ENCODE results near the gene VWA5B1.

VWA5B1 gene

DNA sequence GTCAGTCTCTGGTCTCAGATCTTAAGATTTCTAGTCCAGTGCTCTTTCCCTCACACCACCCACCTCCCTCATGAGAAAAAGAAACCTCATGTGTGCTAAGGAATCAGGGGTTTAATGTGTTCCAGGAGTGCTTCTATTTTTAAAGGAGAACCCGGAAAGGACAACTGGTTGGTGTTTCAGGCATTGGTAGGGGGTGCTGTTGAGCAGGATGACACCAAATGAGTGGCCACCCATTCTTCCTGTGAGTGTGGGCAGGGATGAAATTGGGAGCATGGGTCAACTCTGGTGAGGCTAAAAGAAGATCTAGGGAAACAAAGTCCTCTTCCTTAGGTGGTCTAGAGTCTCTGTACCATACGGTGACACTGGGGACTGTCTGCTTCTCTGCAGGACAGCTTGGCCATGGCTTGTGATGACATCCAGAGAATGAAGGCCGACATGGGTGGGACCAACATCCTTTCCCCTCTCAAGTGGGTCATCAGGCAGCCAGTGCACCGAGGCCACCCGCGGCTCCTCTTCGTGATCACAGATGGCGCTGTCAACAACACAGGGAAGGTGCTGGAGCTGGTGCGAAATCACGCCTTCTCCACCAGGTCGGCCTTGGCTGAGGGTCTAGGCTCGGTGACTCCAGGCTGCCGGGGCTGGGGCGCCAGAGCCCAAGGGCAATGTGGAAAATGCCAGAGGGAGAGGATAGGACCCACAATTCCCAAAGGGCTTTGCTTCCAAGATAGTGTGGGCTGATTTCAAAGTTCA is 39.3 kb downstream of the VWA5B1 start:
- Histone ChIP-seq H3K9ac (ENCODE audit: low read length) (no peak overlapping the region), H3K27ac (ENCODE audit: low read length) (no peak overlapping the region), H3K79me2 (ENCODE audit: low read length) (no peaks in the 10 kb centered on the region), H3K36me3 (replicated peaks; ENCODE audit: insufficient read depth, low read length) (no peaks in the 10 kb centered on the region), H3K27me3 (replicated peaks; ENCODE audit: insufficient read depth, low read length) (peaks cover 93% of the 10 kb centered on the region), H3K4me3 (ENCODE audit: low read length) (no peak overlapping the region), H2AFZ (ENCODE audit: low read length) (no peak overlapping the region), H4K20me1 (ENCODE audit: insufficient read depth, low read length) (no peaks in the 10 kb centered on the region), H3K4me1 (ENCODE audit: low read length) (no peaks in the 10 kb centered on the region), H3K9me3 (replicated peaks; ENCODE audit: insufficient read depth, low read length) (no peaks in the 10 kb centered on the region), H3K9me2 (replicated peaks; ENCODE audit: insufficient read depth, low read length) (no peaks in the 10 kb centered on the region), H3K4me2 (ENCODE audit: low read depth, low read length) (no peak overlapping the region), H3F3A (ENCODE audit: insufficient read depth, low read length) (no peaks in the 10 kb centered on the region)
- DNase-seq: no peak
- TF ChIP-seq EZH2 (optimal IDR thresholded peaks at IDR 0.05; ENCODE audit: low read depth, low read length) (no peak), EZH2phosphoT487 (IDR thresholded peaks at IDR 0.05; ENCODE audit: low read length) (no peak)
- TF ChIP-seq, protein P1, sequence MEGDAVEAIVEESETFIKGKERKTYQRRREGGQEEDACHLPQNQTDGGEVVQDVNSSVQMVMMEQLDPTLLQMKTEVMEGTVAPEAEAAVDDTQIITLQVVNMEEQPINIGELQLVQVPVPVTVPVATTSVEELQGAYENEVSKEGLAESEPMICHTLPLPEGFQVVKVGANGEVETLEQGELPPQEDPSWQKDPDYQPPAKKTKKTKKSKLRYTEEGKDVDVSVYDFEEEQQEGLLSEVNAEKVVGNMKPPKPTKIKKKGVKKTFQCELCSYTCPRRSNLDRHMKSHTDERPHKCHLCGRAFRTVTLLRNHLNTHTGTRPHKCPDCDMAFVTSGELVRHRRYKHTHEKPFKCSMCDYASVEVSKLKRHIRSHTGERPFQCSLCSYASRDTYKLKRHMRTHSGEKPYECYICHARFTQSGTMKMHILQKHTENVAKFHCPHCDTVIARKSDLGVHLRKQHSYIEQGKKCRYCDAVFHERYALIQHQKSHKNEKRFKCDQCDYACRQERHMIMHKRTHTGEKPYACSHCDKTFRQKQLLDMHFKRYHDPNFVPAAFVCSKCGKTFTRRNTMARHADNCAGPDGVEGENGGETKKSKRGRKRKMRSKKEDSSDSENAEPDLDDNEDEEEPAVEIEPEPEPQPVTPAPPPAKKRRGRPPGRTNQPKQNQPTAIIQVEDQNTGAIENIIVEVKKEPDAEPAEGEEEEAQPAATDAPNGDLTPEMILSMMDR (IDR thresholded peaks at IDR 0.05; ENCODE audit: low read length): peak; percentile 22

DNA sequence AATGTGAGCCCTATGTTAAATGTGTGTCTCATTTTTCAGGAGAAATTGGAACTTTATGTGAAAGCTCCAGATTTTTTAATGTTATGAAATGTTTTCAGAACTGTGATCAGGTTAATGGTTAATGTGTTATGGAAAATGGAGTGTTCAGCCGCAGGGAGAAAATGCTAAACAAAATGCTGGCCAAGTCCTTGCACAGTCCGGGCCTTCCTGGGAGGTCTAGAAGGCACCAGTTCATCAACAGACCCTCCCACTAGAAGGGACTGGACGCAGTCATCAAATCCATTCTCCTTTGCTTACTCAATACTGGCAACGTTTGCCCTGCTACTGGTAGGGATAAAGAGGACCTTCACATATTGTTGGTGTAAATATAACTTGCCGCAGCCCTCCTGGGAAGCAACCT is 43.4 kb downstream of the VWA5B1 start:
- H3K27me3 ChIP-seq (replicated peaks; ENCODE audit: insufficient read depth, low read length): peaks cover 85% of the 10 kb centered on the region
- no peak overlapping the region for H3K4me2 ChIP-seq (ENCODE audit: low read depth, low read length)
- no peak for TF ChIP-seq EZH2phosphoT487 (IDR thresholded peaks at IDR 0.05; ENCODE audit: low read length)
- H3K27ac ChIP-seq (ENCODE audit: low read length): no peak overlapping the region
- no peaks in the 10 kb centered on the region for H3K9me2 ChIP-seq (replicated peaks; ENCODE audit: insufficient read depth, low read length)
- no peaks in the 10 kb centered on the region for H3K79me2 ChIP-seq (ENCODE audit: low read length)
- no peaks in the 10 kb centered on the region for H3K4me1 ChIP-seq (ENCODE audit: low read length)
- H4K20me1 ChIP-seq (ENCODE audit: insufficient read depth, low read length): no peaks in the 10 kb centered on the region
- H3K9me3 ChIP-seq (replicated peaks; ENCODE audit: insufficient read depth, low read length): no peaks in the 10 kb centered on the region
- no peak overlapping the region for H2AFZ ChIP-seq (ENCODE audit: low read length)
- no peak overlapping the region for H3K9ac ChIP-seq (ENCODE audit: low read length)
- no peak for DNase-seq
- H3K36me3 ChIP-seq (replicated peaks; ENCODE audit: insufficient read depth, low read length): no peaks in the 10 kb centered on the region
- H3K4me3 ChIP-seq (ENCODE audit: low read length): no peak overlapping the region
- H3F3A ChIP-seq (ENCODE audit: insufficient read depth, low read length): no peaks in the 10 kb centered on the region

GRCh38 chr1:20336105-20336605 is 45.5 kb downstream of the VWA5B1 start:
- H4K20me1 ChIP-seq (ENCODE audit: insufficient read depth, low read length): no peaks in the 10 kb centered on the region
- H3K36me3 ChIP-seq (replicated peaks; ENCODE audit: insufficient read depth, low read length): no peaks in the 10 kb centered on the region
- H3K4me2 ChIP-seq (ENCODE audit: low read depth, low read length): no peak overlapping the region
- H3K9me3 ChIP-seq (replicated peaks; ENCODE audit: insufficient read depth, low read length): no peaks in the 10 kb centered on the region
- H3K4me1 ChIP-seq (ENCODE audit: low read length): no peaks in the 10 kb centered on the region
- H3K9me2 ChIP-seq (replicated peaks; ENCODE audit: insufficient read depth, low read length): no peaks in the 10 kb centered on the region
- H3K79me2 ChIP-seq (ENCODE audit: low read length): no peaks in the 10 kb centered on the region
- peaks cover 84% of the 10 kb centered on the region for H3K27me3 ChIP-seq (replicated peaks; ENCODE audit: insufficient read depth, low read length)
- H2AFZ ChIP-seq (ENCODE audit: low read length): no peak overlapping the region
- no peak overlapping the region for H3K27ac ChIP-seq (ENCODE audit: low read length)
- TF ChIP-seq EZH2 (optimal IDR thresholded peaks at IDR 0.05; ENCODE audit: low read depth, low read length): no peak
- TF ChIP-seq, protein P1 (IDR thresholded peaks at IDR 0.05; ENCODE audit: low read length): no peak
- TF ChIP-seq EZH2phosphoT487 (IDR thresholded peaks at IDR 0.05; ENCODE audit: low read length): no peak
- DNase-seq: no peak
- no peak overlapping the region for H3K4me3 ChIP-seq (ENCODE audit: low read length)
- H3K9ac ChIP-seq (ENCODE audit: low read length): no peak overlapping the region
- H3F3A ChIP-seq (ENCODE audit: insufficient read depth, low read length): no peaks in the 10 kb centered on the region

DNA sequence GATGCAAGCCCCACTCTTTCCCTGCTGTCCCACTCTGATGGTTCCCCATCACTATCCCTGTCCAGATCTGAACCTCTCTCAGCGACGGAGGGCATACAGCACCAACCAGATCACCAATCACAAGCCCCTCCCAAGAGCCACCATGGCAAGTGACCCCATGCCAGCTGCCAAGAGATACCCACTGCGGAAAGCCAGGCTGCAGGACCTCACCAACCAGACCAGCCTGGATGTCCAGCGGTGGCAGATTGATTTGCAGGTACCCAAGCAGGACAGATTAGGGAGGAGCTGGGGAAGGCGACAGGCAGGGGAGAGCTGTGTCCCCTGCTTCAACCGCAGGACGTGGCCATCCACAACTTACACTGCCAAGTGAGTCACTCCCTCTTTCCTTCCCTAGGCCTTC is 46.9 kb downstream of the VWA5B1 start:
- DNase-seq: no peak
- H3F3A ChIP-seq (ENCODE audit: insufficient read depth, low read length): no peaks in the 10 kb centered on the region
- no peaks in the 10 kb centered on the region for H3K9me3 ChIP-seq (replicated peaks; ENCODE audit: insufficient read depth, low read length)
- TF ChIP-seq EZH2phosphoT487 (IDR thresholded peaks at IDR 0.05; ENCODE audit: low read length): no peak
- TF ChIP-seq EZH2 (optimal IDR thresholded peaks at IDR 0.05; ENCODE audit: low read depth, low read length): no peak
- TF ChIP-seq, protein P1 (IDR thresholded peaks at IDR 0.05; ENCODE audit: low read length): no peak
- no peaks in the 10 kb centered on the region for H4K20me1 ChIP-seq (ENCODE audit: insufficient read depth, low read length)
- H2AFZ ChIP-seq (ENCODE audit: low read length): no peak overlapping the region
- H3K4me2 ChIP-seq (ENCODE audit: low read depth, low read length): no peak overlapping the region
- no peak overlapping the region for H3K4me3 ChIP-seq (ENCODE audit: low read length)
- peaks cover 87% of the 10 kb centered on the region for H3K27me3 ChIP-seq (replicated peaks; ENCODE audit: insufficient read depth, low read length)
- H3K9me2 ChIP-seq (replicated peaks; ENCODE audit: insufficient read depth, low read length): no peaks in the 10 kb centered on the region
- H3K4me1 ChIP-seq (ENCODE audit: low read length): no peaks in the 10 kb centered on the region
- H3K36me3 ChIP-seq (replicated peaks; ENCODE audit: insufficient read depth, low read length): no peaks in the 10 kb centered on the region
- no peak overlapping the region for H3K27ac ChIP-seq (ENCODE audit: low read length)
- no peaks in the 10 kb centered on the region for H3K79me2 ChIP-seq (ENCODE audit: low read length)
- H3K9ac ChIP-seq (ENCODE audit: low read length): no peak overlapping the region
